ENCODE measurements around the gene PFN3. TPM values are rescaled to one million over a fixed set of nuclear protein-coding genes. Genes with fewer than 3 reads are reported as not detected.

The PFN3 gene
- total and polyA plus RNA-seq, 2 of the 4 experiments (the other 2 are of a cell fraction) = not detected

DNA sequence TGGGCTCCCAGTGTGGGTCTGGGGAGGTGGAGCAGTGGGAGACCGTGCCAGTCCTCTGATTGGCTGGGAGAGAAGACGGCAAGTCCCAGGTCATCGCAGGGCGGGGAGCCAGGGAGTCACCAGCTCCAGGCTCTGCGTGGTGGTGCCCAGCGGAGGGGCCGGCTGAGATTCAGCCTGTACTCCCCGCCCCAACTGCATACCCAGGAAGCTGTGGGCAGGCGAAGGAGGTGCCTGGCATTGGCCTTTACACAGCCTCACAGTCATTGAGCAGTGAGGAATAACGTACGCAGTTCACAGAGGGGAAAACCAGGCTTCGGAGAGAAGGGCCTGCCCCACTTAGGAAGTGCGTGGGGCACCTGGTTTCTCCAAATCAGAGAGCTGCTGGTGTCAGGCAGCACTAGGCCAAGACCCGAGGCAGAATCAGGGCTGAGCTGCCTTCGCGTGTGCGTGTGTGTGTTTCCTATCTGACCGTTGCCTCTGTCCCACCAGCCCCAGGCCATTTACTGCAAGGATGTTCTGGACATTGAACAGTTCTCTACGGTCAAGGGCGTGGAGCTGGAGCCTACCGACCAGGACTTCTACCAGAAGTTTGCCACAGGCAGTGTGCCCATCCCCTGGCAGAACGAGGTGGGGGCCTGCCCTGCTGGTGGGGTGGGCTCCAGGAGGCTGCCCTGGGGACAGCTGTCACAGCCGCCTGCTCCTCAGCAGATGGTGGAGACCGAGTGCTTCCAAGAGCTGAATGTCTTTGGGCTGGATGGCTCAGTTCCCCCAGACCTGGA, 39.9 kb upstream of the PFN3 start:
- Histone ChIP-seq H3K14ac (replicated peaks; ENCODE audit: low read depth, low read length) (no peak overlapping the region), H3K4me1 (ENCODE audit: control insufficient read depth, insufficient read depth, low read length) (no peaks in the 10 kb centered on the region), H4K5ac (ENCODE audit: low read depth, low read length) (no peak overlapping the region), H3K23ac (ENCODE audit: low read depth, low read length) (no peak overlapping the region), H3K9me1 (ENCODE audit: insufficient read depth, low read length) (peaks cover 6% of the 10 kb centered on the region; the same call in 1 of the 2 replicates), H3K36me3 (ENCODE audit: control insufficient read depth, insufficient read depth, low read length) (peaks cover 24% of the 10 kb centered on the region; the same call in 1 of the 2 replicates), H2BK15ac (ENCODE audit: low read depth, low read length) (no peak overlapping the region), H2BK5ac (ENCODE audit: low read depth, low read length, poor library complexity, severe bottlenecking) (no peak overlapping the region), H3K9me3 (ENCODE audit: control insufficient read depth, insufficient read depth, low read length) (no peaks in the 10 kb centered on the region), H4K91ac (ENCODE audit: insufficient read depth, low read depth, low read length) (no peak overlapping the region), H3K4me2 (ENCODE audit: low read depth, low read length) (no peak overlapping the region), H2AK5ac (ENCODE audit: low read depth, low read length) (no peak overlapping the region), H3K27ac (ENCODE audit: insufficient read depth, low read length) (no peak overlapping the region), H3K9ac (ENCODE audit: low read depth, low read length) (no peak overlapping the region), H3K79me1 (ENCODE audit: low read depth in 1 of 2, low read length in 2 of 2) (no peaks in the 10 kb centered on the region), H4K8ac (ENCODE audit: low read depth in 2 of 2, low read length in 2 of 2) (no peak overlapping the region), H2AFZ (replicated peaks; ENCODE audit: low read length, poor library complexity) (peak overlapping the region; percentile 39), H2BK20ac (ENCODE audit: low read depth, low read length) (no peak overlapping the region), H4K20me1 (ENCODE audit: insufficient read depth, low read length) (peaks cover 4% of the 10 kb centered on the region; the same call in 1 of the 2 replicates), H3K27me3 (ENCODE audit: control insufficient read depth, insufficient read depth, low read length) (no peaks in the 10 kb centered on the region), H3K56ac (ENCODE audit: extremely low read depth, insufficient read depth, low read length) (no peak overlapping the region), H3K4me3 (ENCODE audit: insufficient read depth, low read depth, low read length) (no peak overlapping the region), H3K4ac (ENCODE audit: low read depth, low read length) (no peak overlapping the region), H2BK120ac (ENCODE audit: low read depth, low read length) (no peak overlapping the region), H3K18ac (ENCODE audit: low read depth, low read length) (no peak overlapping the region), H2AK9ac (replicated peaks; ENCODE audit: low read depth, low read length, poor library complexity) (peak overlapping the region; percentile 31)
- WGBS, 2 experiments (ENCODE audit: extremely low coverage in 2 of 2, insufficient read length in 1 of 2) = 92% methylated on average over 15 of the region's 24 CpGs; no CpG with 5 or more reads in 1 of the 2 experiments
- DNase-seq = no peak
- dilution Hi-C loops (cut with HindIII; ENCODE audit: low sequenced_read_pairs, unreplicated experiment) (no loop called here), intact Hi-C loops (cut with micrococcal nuclease) (no loop called here), in situ Hi-C loops (cut with MboI; ENCODE audit: low sequenced_read_pairs) (no loop called here)
- TF ChIP-seq, protein P1, sequence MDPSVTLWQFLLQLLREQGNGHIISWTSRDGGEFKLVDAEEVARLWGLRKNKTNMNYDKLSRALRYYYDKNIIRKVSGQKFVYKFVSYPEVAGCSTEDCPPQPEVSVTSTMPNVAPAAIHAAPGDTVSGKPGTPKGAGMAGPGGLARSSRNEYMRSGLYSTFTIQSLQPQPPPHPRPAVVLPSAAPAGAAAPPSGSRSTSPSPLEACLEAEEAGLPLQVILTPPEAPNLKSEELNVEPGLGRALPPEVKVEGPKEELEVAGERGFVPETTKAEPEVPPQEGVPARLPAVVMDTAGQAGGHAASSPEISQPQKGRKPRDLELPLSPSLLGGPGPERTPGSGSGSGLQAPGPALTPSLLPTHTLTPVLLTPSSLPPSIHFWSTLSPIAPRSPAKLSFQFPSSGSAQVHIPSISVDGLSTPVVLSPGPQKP (IDR thresholded peaks at IDR 0.05; ENCODE audit: borderline replicate concordance, low read depth, low read length) = no peak
- no peak for TF ChIP-seq RAD21 (IDR thresholded peaks at IDR 0.05; ENCODE audit: low read length)
- no peak for TF ChIP-seq POLR2A (IDR thresholded peaks at IDR 0.05; ENCODE audit: low read depth, low read length)
- TF ChIP-seq, protein P2, sequence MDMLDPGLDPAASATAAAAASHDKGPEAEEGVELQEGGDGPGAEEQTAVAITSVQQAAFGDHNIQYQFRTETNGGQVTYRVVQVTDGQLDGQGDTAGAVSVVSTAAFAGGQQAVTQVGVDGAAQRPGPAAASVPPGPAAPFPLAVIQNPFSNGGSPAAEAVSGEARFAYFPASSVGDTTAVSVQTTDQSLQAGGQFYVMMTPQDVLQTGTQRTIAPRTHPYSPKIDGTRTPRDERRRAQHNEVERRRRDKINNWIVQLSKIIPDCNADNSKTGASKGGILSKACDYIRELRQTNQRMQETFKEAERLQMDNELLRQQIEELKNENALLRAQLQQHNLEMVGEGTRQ (IDR thresholded peaks at IDR 0.05; ENCODE audit: low read depth, low read length) = no peak
- TF ChIP-seq CEBPB (IDR thresholded peaks at IDR 0.05; ENCODE audit: low read depth, low read length) = no peak
- TF ChIP-seq SMC3 (IDR thresholded peaks at IDR 0.05; ENCODE audit: low read depth, low read length) = no peak
- TF ChIP-seq FOS (IDR thresholded peaks at IDR 0.05; ENCODE audit: low read depth, low read length) = no peak
- no peak for TF ChIP-seq NFE2L2 (IDR thresholded peaks at IDR 0.05; ENCODE audit: low read depth, low read length)
- TF ChIP-seq BHLHE40 (IDR thresholded peaks at IDR 0.05; ENCODE audit: low read depth, low read length) = no peak
- TF ChIP-seq, protein P3, sequence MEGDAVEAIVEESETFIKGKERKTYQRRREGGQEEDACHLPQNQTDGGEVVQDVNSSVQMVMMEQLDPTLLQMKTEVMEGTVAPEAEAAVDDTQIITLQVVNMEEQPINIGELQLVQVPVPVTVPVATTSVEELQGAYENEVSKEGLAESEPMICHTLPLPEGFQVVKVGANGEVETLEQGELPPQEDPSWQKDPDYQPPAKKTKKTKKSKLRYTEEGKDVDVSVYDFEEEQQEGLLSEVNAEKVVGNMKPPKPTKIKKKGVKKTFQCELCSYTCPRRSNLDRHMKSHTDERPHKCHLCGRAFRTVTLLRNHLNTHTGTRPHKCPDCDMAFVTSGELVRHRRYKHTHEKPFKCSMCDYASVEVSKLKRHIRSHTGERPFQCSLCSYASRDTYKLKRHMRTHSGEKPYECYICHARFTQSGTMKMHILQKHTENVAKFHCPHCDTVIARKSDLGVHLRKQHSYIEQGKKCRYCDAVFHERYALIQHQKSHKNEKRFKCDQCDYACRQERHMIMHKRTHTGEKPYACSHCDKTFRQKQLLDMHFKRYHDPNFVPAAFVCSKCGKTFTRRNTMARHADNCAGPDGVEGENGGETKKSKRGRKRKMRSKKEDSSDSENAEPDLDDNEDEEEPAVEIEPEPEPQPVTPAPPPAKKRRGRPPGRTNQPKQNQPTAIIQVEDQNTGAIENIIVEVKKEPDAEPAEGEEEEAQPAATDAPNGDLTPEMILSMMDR (conservative IDR thresholded peaks at IDR 0.05; ENCODE audit: low read depth, low read length) = no peak
- no peak for TF ChIP-seq CHD1 (IDR thresholded peaks at IDR 0.05; ENCODE audit: low read depth, low read length)
- POLR2A ChIA-PET (ENCODE audit: unreplicated experiment) = no interaction called here
- ATAC-seq (ENCODE audit: low read depth) = no peak
- BruUV-seq (replicated peaks) = no TSS peak
- CTCF ChIA-PET = interaction anchor here (1.5 kb wide), 1 partner anchor 13 kb away, joined by 3 read pairs; no protein-coding TSS in a partner anchor

Data from IMR-90 (cell line).